ENCODE results near the gene ACTL7B.
"Not testable (repeated sequence)": the region's sequence is repeated elsewhere in the genome, so short reads cannot be mapped to it uniquely, and the experiment has no call there.

The ACTL7B gene

GRCh38 chr9:108894225-108894997 is 38.6 kb upstream of the ACTL7B start:
- TF ChIP-seq EZH2phosphoT487 (IDR thresholded peaks at IDR 0.05; ENCODE audit: borderline replicate concordance, low read length) = no peak
- TF ChIP-seq, protein P1, sequence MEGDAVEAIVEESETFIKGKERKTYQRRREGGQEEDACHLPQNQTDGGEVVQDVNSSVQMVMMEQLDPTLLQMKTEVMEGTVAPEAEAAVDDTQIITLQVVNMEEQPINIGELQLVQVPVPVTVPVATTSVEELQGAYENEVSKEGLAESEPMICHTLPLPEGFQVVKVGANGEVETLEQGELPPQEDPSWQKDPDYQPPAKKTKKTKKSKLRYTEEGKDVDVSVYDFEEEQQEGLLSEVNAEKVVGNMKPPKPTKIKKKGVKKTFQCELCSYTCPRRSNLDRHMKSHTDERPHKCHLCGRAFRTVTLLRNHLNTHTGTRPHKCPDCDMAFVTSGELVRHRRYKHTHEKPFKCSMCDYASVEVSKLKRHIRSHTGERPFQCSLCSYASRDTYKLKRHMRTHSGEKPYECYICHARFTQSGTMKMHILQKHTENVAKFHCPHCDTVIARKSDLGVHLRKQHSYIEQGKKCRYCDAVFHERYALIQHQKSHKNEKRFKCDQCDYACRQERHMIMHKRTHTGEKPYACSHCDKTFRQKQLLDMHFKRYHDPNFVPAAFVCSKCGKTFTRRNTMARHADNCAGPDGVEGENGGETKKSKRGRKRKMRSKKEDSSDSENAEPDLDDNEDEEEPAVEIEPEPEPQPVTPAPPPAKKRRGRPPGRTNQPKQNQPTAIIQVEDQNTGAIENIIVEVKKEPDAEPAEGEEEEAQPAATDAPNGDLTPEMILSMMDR (IDR thresholded peaks at IDR 0.05; ENCODE audit: low read depth, low read length, poor library complexity, severe bottlenecking) = no peak
- Histone ChIP-seq H4K20me1 (ENCODE audit: control insufficient read depth, insufficient read depth, low read depth, low read length) (no peaks in the 10 kb centered on the region), H3F3A (ENCODE audit: control insufficient read depth, insufficient read depth) (no peaks in the 10 kb centered on the region), H3K4me1 (ENCODE audit: control insufficient read depth, low read length) (no peaks in the 10 kb centered on the region), H3K9me2 (replicated peaks; ENCODE audit: control insufficient read depth, low read length) (no peaks in the 10 kb centered on the region), H3K4me2 (ENCODE audit: low read length) (no peak overlapping the region), H3K27me3 (ENCODE audit: control insufficient read depth, low read length) (no peaks in the 10 kb centered on the region), H3K9me3 (ENCODE audit: control insufficient read depth, insufficient read depth, low read length) (no peaks in the 10 kb centered on the region), H3K27ac (ENCODE audit: low read depth, low read length) (no peak overlapping the region), H3K79me2 (ENCODE audit: control insufficient read depth, low read length) (no peaks in the 10 kb centered on the region), H3K36me3 (ENCODE audit: control insufficient read depth, low read length) (peaks cover 86% of the 10 kb centered on the region), H3K4me3 (ENCODE audit: low read length) (no peak overlapping the region)

GRCh38 chr9:108889649-108890067 is 33.9 kb upstream of the ACTL7B start:
- Histone ChIP-seq H3K36me3 (ENCODE audit: control insufficient read depth, low read length) (peaks cover 68% of the 10 kb centered on the region), H3K4me3 (ENCODE audit: low read length) (no peak overlapping the region), H3K27me3 (ENCODE audit: control insufficient read depth, low read length) (no peaks in the 10 kb centered on the region), H3K4me1 (ENCODE audit: control insufficient read depth, low read length) (peaks cover 8% of the 10 kb centered on the region), H3K27ac (ENCODE audit: low read depth, low read length) (no peak overlapping the region), H3F3A (ENCODE audit: control insufficient read depth, insufficient read depth) (no peaks in the 10 kb centered on the region), H4K20me1 (ENCODE audit: control insufficient read depth, insufficient read depth, low read depth, low read length) (no peaks in the 10 kb centered on the region), H3K9me2 (replicated peaks; ENCODE audit: control insufficient read depth, low read length) (no peaks in the 10 kb centered on the region), H3K9me3 (ENCODE audit: control insufficient read depth, insufficient read depth, low read length) (no peaks in the 10 kb centered on the region), H3K79me2 (ENCODE audit: control insufficient read depth, low read length) (no peaks in the 10 kb centered on the region), H3K4me2 (ENCODE audit: low read length) (no peak overlapping the region)
- TF ChIP-seq, protein P1 (IDR thresholded peaks at IDR 0.05; ENCODE audit: low read depth, low read length, poor library complexity, severe bottlenecking) = no peak
- no peak for TF ChIP-seq EZH2phosphoT487 (IDR thresholded peaks at IDR 0.05; ENCODE audit: borderline replicate concordance, low read length)

DNA sequence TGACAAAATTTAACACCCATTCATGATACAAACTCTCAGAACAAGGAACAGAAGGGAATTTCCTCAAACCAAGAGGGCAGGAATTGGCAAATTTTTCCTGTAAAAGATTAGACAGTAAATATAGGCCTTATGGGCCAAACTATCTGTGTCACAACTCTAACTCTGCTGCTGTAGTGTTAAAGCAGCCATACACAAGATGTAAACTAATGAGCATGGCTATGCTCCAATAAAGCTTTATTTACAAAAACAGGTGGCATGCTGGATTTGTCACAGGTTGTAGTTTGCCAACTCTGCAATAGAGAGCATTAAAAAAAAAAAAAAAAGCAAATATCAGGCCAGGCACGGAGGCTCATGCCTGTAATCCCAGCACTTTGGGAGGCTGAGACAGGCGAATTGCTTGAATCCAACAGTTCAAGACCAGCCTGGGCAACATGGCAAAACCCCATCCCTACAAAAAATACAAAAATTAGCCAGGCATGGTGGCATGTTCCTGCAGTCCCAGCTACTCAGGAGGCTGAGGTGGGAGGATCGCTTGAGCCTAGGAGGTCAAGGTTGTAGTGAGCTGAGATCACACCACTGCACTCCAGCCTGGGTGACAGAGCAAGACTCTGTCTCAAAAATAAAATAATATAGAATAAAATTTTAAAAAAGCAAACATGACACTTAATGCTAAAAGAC is 30.9 kb upstream of the ACTL7B start:
- not testable (repeated sequence) for H3K9me3 ChIP-seq (ENCODE audit: control insufficient read depth, insufficient read depth, low read length); H3K4me1 ChIP-seq (ENCODE audit: control insufficient read depth, low read length); H3K79me2 ChIP-seq (ENCODE audit: control insufficient read depth, low read length); H3K4me3 ChIP-seq (ENCODE audit: low read length); H4K20me1 ChIP-seq (ENCODE audit: control insufficient read depth, insufficient read depth, low read depth, low read length); H3F3A ChIP-seq (ENCODE audit: control insufficient read depth, insufficient read depth); H3K4me2 ChIP-seq (ENCODE audit: low read length); H3K9me2 ChIP-seq (replicated peaks; ENCODE audit: control insufficient read depth, low read length); H3K27me3 ChIP-seq (ENCODE audit: control insufficient read depth, low read length); H3K27ac ChIP-seq (ENCODE audit: low read depth, low read length)
- H3K36me3 ChIP-seq (ENCODE audit: control insufficient read depth, low read length) = peaks cover 60% of the 10 kb centered on the region
